ENCODE measurements around the gene WWOX. TPM values are rescaled to one million over a fixed set of nuclear protein-coding genes. Genes with fewer than 3 reads are reported as not detected.

The WWOX gene
- total and polyA plus RNA-seq, 2 donors: 15.3 to 28.4 TPM

- Histone ChIP-seq H3K36me3 (ENCODE audit: insufficient read depth) (no peaks in the 10 kb centered on the region), H3K4me1 (ENCODE audit: insufficient read depth) (no peaks in the 10 kb centered on the region), H3K4me3 (ENCODE audit: low read depth, low read length) (no peak overlapping the region), H3K27ac (ENCODE audit: low read depth) (no peak overlapping the region)
- WGBS: 98% methylated on average over 2 of the region's 2 CpGs
- DNase-seq (ENCODE audit: extremely low spot score): no peak
Measured at GRCh38 chr16:78782572-78782971, 683.1 kb downstream of the WWOX start.

GRCh38 chr16:78783570-78784079, 684.2 kb downstream of the WWOX start:
- Histone ChIP-seq H3K4me1 (ENCODE audit: insufficient read depth) (no peaks in the 10 kb centered on the region), H3K4me3 (ENCODE audit: low read depth, low read length) (no peak overlapping the region), H3K36me3 (ENCODE audit: insufficient read depth) (no peaks in the 10 kb centered on the region), H3K27ac (ENCODE audit: low read depth) (no peak overlapping the region)
- WGBS: 79% methylated on average over 4 of the region's 4 CpGs
- DNase-seq (ENCODE audit: extremely low spot score): no peak

- no peaks in the 10 kb centered on the region for H3K36me3 ChIP-seq (ENCODE audit: insufficient read depth)
- DNase-seq (ENCODE audit: extremely low spot score): no peak
- H3K27ac ChIP-seq (ENCODE audit: low read depth): no peak overlapping the region
- H3K4me1 ChIP-seq (ENCODE audit: insufficient read depth): no peaks in the 10 kb centered on the region
- no peak overlapping the region for H3K4me3 ChIP-seq (ENCODE audit: low read depth, low read length)
- 92% methylated on average over 6 of the region's 6 CpGs for WGBS
Measured at GRCh38 chr16:78784771-78785170, 685.3 kb downstream of the WWOX start.

- WGBS: 87% methylated on average over 3 of the region's 3 CpGs
- H3K36me3 ChIP-seq (ENCODE audit: insufficient read depth): no peaks in the 10 kb centered on the region
- no peak overlapping the region for H3K27ac ChIP-seq (ENCODE audit: low read depth)
- H3K4me3 ChIP-seq (ENCODE audit: low read depth, low read length): no peak overlapping the region
- DNase-seq (ENCODE audit: extremely low spot score): no peak
- no peaks in the 10 kb centered on the region for H3K4me1 ChIP-seq (ENCODE audit: insufficient read depth)
Measured at GRCh38 chr16:78785218-78785617, 685.8 kb downstream of the WWOX start.

- Histone ChIP-seq H3K27ac (ENCODE audit: low read depth) (no peak overlapping the region), H3K36me3 (ENCODE audit: insufficient read depth) (no peaks in the 10 kb centered on the region), H3K4me1 (ENCODE audit: insufficient read depth) (no peaks in the 10 kb centered on the region), H3K4me3 (ENCODE audit: low read depth, low read length) (no peak overlapping the region)
- 78% methylated on average over 3 of the region's 3 CpGs for WGBS
- DNase-seq (ENCODE audit: extremely low spot score): no peak
Measured at GRCh38 chr16:78786635-78787034, 687.2 kb downstream of the WWOX start.

GRCh38 chr16:78788276-78788675, 688.8 kb downstream of the WWOX start:
- Histone ChIP-seq H3K36me3 (ENCODE audit: insufficient read depth) (no peaks in the 10 kb centered on the region), H3K4me1 (ENCODE audit: insufficient read depth) (no peaks in the 10 kb centered on the region), H3K27ac (ENCODE audit: low read depth) (no peak overlapping the region), H3K4me3 (ENCODE audit: low read depth, low read length) (no peak overlapping the region)
- no peak for DNase-seq (ENCODE audit: extremely low spot score)
- 88% methylated on average over 2 of the region's 2 CpGs for WGBS

- Histone ChIP-seq H3K27ac (ENCODE audit: low read depth) (no peak overlapping the region), H3K36me3 (ENCODE audit: insufficient read depth) (no peaks in the 10 kb centered on the region), H3K4me1 (ENCODE audit: insufficient read depth) (no peaks in the 10 kb centered on the region), H3K4me3 (ENCODE audit: low read depth, low read length) (no peak overlapping the region)
- WGBS: 61% methylated on average over 2 of the region's 2 CpGs
- DNase-seq (ENCODE audit: extremely low spot score): no peak
Measured at GRCh38 chr16:78788696-78789095, 689.2 kb downstream of the WWOX start.

GRCh38 chr16:78789561-78789960, 690.1 kb downstream of the WWOX start:
- 38% methylated on average over 2 of the region's 2 CpGs for WGBS
- H3K4me3 ChIP-seq (ENCODE audit: low read depth, low read length): no peak overlapping the region
- H3K4me1 ChIP-seq (ENCODE audit: insufficient read depth): no peaks in the 10 kb centered on the region
- no peak overlapping the region for H3K27ac ChIP-seq (ENCODE audit: low read depth)
- DNase-seq (ENCODE audit: extremely low spot score): no peak
- H3K36me3 ChIP-seq (ENCODE audit: insufficient read depth): no peaks in the 10 kb centered on the region

- WGBS: 94% methylated on average over 8 of the region's 8 CpGs
- no peak for DNase-seq (ENCODE audit: extremely low spot score)
- Histone ChIP-seq H3K27ac (ENCODE audit: low read depth) (no peak overlapping the region), H3K4me1 (ENCODE audit: insufficient read depth) (no peaks in the 10 kb centered on the region), H3K36me3 (ENCODE audit: insufficient read depth) (no peaks in the 10 kb centered on the region), H3K4me3 (ENCODE audit: low read depth, low read length) (no peak overlapping the region)
Measured at GRCh38 chr16:78791011-78791410, 691.6 kb downstream of the WWOX start.

GRCh38 chr16:78791926-78792325, 692.5 kb downstream of the WWOX start:
- 92% methylated on average over 7 of the region's 7 CpGs for WGBS
- no peak overlapping the region for H3K27ac ChIP-seq (ENCODE audit: low read depth)
- no peak for DNase-seq (ENCODE audit: extremely low spot score)
- no peaks in the 10 kb centered on the region for H3K36me3 ChIP-seq (ENCODE audit: insufficient read depth)
- no peaks in the 10 kb centered on the region for H3K4me1 ChIP-seq (ENCODE audit: insufficient read depth)
- H3K4me3 ChIP-seq (ENCODE audit: low read depth, low read length): no peak overlapping the region

- no peaks in the 10 kb centered on the region for H3K4me1 ChIP-seq (ENCODE audit: insufficient read depth)
- H3K27ac ChIP-seq (ENCODE audit: low read depth): no peak overlapping the region
- 93% methylated on average over 5 of the region's 5 CpGs for WGBS
- DNase-seq (ENCODE audit: extremely low spot score): no peak
- no peak overlapping the region for H3K4me3 ChIP-seq (ENCODE audit: low read depth, low read length)
- H3K36me3 ChIP-seq (ENCODE audit: insufficient read depth): no peaks in the 10 kb centered on the region
Measured at GRCh38 chr16:78792952-78793351, 693.5 kb downstream of the WWOX start.

- 81% methylated on average over 6 of the region's 6 CpGs for WGBS
- H3K4me1 ChIP-seq (ENCODE audit: insufficient read depth): no peaks in the 10 kb centered on the region
- no peak overlapping the region for H3K4me3 ChIP-seq (ENCODE audit: low read depth, low read length)
- DNase-seq (ENCODE audit: extremely low spot score): no peak
- H3K36me3 ChIP-seq (ENCODE audit: insufficient read depth): no peaks in the 10 kb centered on the region
- no peak overlapping the region for H3K27ac ChIP-seq (ENCODE audit: low read depth)
Measured at GRCh38 chr16:78794581-78795250, 695.3 kb downstream of the WWOX start.

GRCh38 chr16:78795433-78795832, 696.0 kb downstream of the WWOX start:
- Histone ChIP-seq H3K4me1 (ENCODE audit: insufficient read depth) (no peaks in the 10 kb centered on the region), H3K36me3 (ENCODE audit: insufficient read depth) (no peaks in the 10 kb centered on the region), H3K4me3 (ENCODE audit: low read depth, low read length) (no peak overlapping the region), H3K27ac (ENCODE audit: low read depth) (no peak overlapping the region)
- 86% methylated on average over 1 of the region's 1 CpG for WGBS
- no peak for DNase-seq (ENCODE audit: extremely low spot score)

GRCh38 chr16:78796221-78796866, 696.9 kb downstream of the WWOX start:
- Histone ChIP-seq H3K4me1 (ENCODE audit: insufficient read depth) (no peaks in the 10 kb centered on the region), H3K4me3 (ENCODE audit: low read depth, low read length) (no peak overlapping the region), H3K36me3 (ENCODE audit: insufficient read depth) (no peaks in the 10 kb centered on the region), H3K27ac (ENCODE audit: low read depth) (no peak overlapping the region)
- WGBS: 50% methylated on average over 3 of the region's 3 CpGs
- no peak for DNase-seq (ENCODE audit: extremely low spot score)

Measured in urinary bladder (tissue), 4 donors.